ENCODE data around the gene GNG2. TPM values are rescaled to one million over a fixed set of nuclear protein-coding genes. Genes with fewer than 3 reads are reported as not detected.
A peak's percentile ranks its signal among the peaks of the same experiment; 100 is the strongest.
"Not testable (repeated sequence)": the region's sequence is repeated elsewhere in the genome, so short reads cannot be mapped to it uniquely, and the experiment has no call there.

Gene GNG2
- total RNA-seq, 1 experiment from 2014 or later, result 23.2 TPM

DNA sequence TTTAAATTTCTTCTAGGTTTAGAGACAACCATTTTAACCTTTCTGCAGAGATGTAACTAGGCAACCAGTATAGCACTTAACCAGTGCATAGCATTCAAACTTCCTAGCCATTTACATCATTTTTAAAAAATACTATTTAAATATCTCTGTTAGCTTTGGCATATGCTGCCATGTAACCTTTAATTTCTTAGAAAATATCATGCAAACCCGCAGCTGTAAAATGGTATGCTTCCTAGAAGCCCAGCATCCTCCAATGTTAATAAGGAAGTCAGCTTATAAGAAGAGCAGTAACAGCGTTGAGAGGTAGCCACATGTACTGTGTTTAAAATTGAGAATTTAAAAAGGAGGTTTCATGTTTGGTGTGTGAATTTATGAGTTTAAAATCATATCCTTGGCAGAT, 22.8 kb downstream of the GNG2 start:
- H3K27ac ChIP-seq, result no peak overlapping the region

DNA sequence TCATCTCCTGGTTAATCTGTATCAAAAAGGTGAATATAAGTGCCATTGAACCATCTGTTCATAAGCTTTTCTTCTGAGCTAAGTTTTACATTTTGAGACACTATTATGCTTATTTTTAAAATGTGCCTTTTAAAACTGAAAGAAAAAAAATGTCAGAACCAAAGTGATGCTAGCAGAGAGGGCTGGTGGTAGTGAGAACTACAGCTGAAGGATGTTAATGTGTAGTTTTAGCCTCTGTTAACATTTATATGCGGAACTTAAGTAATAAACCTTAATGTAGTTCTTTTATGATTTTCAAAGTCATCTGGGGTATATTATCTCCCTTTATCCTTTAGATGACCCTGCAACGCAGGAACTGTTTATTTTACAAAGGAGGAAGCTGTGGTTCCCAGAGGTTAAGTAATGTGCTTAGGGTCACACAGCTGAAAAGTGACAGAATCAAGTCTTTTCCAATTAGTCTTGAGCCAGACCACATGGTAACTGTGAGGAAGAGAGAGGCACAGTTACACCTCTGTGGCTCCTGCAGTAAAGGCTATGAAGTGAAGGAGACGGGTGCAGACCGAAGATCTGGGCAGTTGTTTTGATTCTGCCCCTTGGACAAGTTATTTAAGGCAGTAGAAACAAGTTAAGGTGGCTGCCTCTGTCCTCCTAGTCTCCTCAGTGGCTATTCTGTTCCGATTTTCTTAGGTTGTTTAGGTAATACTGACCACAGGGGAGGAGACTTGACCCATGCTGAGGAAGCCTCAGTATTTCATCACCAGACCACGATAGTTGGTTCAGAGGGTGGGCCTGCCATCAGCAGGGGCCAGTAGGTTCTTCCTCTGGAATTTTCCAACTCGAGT, 23.9 kb downstream of the GNG2 start:
- Histone ChIP-seq H3K27me3 (replicated peaks) (no peaks in the 10 kb centered on the region), H3K4me3 (no peak overlapping the region), H3K4me1 (replicated peaks) (peaks cover 11% of the 10 kb centered on the region), H3K36me3 (no peaks in the 10 kb centered on the region), H3K27ac (no peak overlapping the region), H3K9me3 (replicated peaks) (no peaks in the 10 kb centered on the region)
- peak in 1 of 2 experiments; percentile 19 for DNase-seq (ENCODE audit: low read depth in 1 of 2, low spot score in 2 of 2)

More for the DNA sequence above, 22.8 kb downstream of the GNG2 start:
- Histone ChIP-seq H3K36me3 (no peaks in the 10 kb centered on the region), H3K27me3 (replicated peaks) (no peaks in the 10 kb centered on the region), H3K4me3 (no peak overlapping the region), H3K4me1 (replicated peaks) (peaks cover 11% of the 10 kb centered on the region), H3K9me3 (replicated peaks) (no peaks in the 10 kb centered on the region)
- DNase-seq (ENCODE audit: low read depth in 1 of 2, low spot score in 2 of 2), result no peak

DNA sequence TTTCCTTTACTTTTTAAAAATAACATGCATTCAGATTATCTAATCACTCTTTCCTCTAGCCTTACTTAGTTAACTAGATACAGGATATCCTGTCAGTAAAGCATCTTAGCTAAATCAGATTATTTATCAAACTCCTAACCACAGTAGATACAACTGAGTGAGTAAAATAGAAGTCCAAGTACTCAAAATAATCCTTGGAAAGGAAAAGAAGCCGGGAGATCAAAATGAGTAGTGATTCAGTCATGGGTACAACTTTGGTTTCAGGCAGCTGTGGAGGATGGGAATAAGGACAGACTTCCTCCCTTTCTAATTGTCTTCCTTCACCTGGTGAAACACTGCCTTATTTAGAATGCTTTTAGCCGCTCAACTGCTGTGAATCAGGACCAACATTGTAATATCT, 29.4 kb downstream of the GNG2 start:
- Histone ChIP-seq H3K27me3 (replicated peaks) (no peaks in the 10 kb centered on the region), H3K4me3 (no peak overlapping the region), H3K27ac (no peak overlapping the region), H3K9me3 (replicated peaks) (no peaks in the 10 kb centered on the region), H3K4me1 (replicated peaks) (no peaks in the 10 kb centered on the region; the same call in 1 of the 2 replicates), H3K36me3 (no peaks in the 10 kb centered on the region)
- DNase-seq (ENCODE audit: low read depth in 1 of 2, low spot score in 2 of 2), result no peak

DNA sequence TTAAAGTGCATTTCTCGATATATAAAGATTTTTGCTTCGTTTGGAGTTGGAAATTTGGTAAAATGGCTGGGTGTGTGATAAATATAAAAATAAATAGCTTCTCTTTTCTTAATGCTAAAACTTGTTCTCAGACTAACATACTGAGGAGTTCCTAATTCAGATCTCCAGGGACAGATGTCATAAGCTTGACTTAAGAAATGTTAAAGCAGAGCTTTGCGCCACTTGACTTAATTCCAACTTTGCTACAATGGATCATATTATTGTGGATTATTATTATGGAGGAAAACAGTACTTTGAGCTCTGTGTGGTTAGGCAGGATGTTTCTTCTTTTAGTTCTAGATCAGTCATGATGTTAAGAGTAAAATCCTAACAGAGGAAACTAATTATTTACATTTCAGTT, 33.8 kb downstream of the GNG2 start:
- no peaks in the 10 kb centered on the region for H3K36me3 ChIP-seq
- no peaks in the 10 kb centered on the region for H3K9me3 ChIP-seq (replicated peaks)
- H3K4me3 ChIP-seq, result no peak overlapping the region
- H3K27me3 ChIP-seq (replicated peaks), result no peaks in the 10 kb centered on the region
- H3K4me1 ChIP-seq (replicated peaks), result no peaks in the 10 kb centered on the region
- no peak for DNase-seq (ENCODE audit: low read depth in 1 of 2, low spot score in 2 of 2)
- H3K27ac ChIP-seq, result no peak overlapping the region

DNA sequence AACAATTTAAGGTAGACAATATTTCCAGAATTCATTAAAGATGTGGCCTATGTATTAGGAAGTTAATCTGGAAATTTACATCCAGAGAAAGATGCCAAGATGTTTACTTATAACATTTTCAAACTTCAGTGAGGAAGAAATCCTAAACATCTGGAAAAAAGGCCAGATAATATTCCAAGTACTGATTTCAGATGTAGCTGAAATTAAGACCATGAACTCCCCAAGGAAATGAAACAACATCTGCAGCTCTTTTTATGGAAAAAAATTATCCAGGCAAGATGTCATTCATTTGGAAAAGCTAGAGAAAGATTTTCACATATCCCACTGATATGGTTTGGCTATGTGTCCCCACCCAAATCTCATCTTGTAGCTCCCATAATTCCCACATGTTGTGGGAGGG, 35.0 kb downstream of the GNG2 start:
- Histone ChIP-seq H3K36me3 (no peaks in the 10 kb centered on the region), H3K4me3 (no peak overlapping the region), H3K27me3 (replicated peaks) (no peaks in the 10 kb centered on the region), H3K27ac (no peak overlapping the region), H3K4me1 (replicated peaks) (no peaks in the 10 kb centered on the region), H3K9me3 (replicated peaks) (no peaks in the 10 kb centered on the region)
- DNase-seq (ENCODE audit: low read depth in 1 of 2, low spot score in 2 of 2), result no peak

DNA sequence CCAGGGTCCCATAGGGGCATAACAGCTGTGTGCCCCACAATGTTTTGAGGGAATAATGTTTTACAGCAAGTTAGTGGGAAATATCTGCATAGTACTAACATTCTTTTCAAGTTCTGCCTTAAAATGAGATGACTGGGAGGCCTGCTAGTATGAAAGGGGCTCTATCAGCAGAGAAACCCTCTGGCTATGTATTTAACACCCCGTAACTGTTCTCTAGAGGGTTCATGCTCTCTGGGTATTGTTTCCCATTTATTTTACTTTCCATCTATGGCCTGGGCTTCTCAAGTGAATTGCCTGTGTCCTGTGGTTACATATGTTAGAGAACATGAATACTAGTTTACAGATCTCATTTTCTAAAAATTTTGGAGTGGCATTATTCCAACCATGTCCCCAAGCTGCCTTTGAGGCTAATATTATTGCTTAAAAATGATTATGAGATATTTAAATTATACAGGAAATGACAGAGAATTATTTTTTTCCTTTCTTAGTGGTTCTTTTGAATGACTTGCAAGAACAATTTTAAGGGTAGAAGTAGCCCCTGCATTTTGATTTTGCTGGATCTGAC, 37.5 kb downstream of the GNG2 start:
- Histone ChIP-seq H3K36me3 (no peaks in the 10 kb centered on the region), H3K27me3 (replicated peaks) (no peaks in the 10 kb centered on the region), H3K4me1 (replicated peaks) (no peaks in the 10 kb centered on the region), H3K4me3 (no peak overlapping the region), H3K27ac (no peak overlapping the region), H3K9me3 (replicated peaks) (no peaks in the 10 kb centered on the region)
- no peak for DNase-seq (ENCODE audit: low read depth in 1 of 2, low spot score in 2 of 2)

DNA sequence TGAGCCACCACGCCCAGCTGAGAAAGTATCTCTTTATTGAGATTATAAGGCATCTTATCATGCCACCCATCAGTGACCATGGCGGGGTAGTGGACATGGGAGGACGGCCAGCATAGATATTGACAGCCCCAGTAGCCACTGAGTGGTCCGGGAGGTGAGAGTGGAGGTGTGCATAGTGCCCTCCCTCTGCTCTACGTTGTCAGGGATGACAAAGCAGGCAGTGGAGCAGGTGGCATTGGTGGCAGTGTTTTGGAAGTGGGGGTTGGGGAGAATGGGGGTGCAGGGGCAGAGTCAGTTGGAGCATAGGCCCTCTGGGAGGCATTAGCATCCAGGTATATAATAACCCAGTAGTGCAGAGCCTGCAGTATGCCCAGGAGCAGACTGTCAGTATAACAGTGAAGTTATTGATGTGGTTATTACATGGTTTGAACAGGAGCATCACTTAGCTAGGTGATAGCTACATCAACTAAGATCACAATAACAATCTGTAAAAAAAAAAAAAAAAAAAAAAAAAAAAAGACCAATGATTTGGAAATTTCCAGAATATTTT, 41.1 kb downstream of the GNG2 start:
- no peak for DNase-seq (ENCODE audit: low read depth in 1 of 2, low spot score in 2 of 2)
- Histone ChIP-seq H3K36me3 (no peaks in the 10 kb centered on the region), H3K4me1 (replicated peaks) (peaks cover 12% of the 10 kb centered on the region)

DNA sequence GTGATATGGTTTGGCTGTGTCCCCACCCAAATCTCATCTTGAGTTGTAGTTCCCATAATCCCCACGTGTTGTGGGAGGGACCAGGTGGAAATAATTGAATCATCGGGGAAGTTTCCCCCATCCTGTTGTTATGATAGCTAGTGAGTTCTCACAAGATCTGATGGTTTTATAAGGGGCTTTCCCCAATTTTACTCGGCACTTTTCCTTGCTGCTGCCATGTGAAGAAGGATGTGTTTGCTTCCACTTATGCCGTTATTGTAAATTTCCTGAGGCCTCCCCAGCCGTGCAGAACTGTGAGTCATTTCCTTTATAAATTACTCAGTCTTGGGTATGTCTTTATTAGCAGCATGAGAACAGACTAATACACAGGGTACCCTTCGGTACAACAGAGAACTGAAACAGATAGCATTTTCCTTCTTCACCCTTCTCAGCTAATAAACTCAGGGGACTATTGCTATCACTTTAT, 45.3 kb downstream of the GNG2 start:
- H3K4me3 ChIP-seq; H3K27me3 ChIP-seq (replicated peaks); H3K36me3 ChIP-seq; H3K9me3 ChIP-seq (replicated peaks): not testable (repeated sequence)
- DNase-seq (ENCODE audit: low read depth in 1 of 2, low spot score in 2 of 2), result peak; percentile 55 to 71
- peaks cover 12% of the 10 kb centered on the region for H3K4me1 ChIP-seq (replicated peaks)
- peak overlapping the region; percentile 61 for H3K27ac ChIP-seq

More for the DNA sequence above, 41.1 kb downstream of the GNG2 start:
- Histone ChIP-seq H3K9me3 (replicated peaks) (peaks cover 4% of the 10 kb centered on the region), H3K4me3 (no peak overlapping the region), H3K27ac (no peak overlapping the region), H3K27me3 (replicated peaks) (no peaks in the 10 kb centered on the region)

DNA sequence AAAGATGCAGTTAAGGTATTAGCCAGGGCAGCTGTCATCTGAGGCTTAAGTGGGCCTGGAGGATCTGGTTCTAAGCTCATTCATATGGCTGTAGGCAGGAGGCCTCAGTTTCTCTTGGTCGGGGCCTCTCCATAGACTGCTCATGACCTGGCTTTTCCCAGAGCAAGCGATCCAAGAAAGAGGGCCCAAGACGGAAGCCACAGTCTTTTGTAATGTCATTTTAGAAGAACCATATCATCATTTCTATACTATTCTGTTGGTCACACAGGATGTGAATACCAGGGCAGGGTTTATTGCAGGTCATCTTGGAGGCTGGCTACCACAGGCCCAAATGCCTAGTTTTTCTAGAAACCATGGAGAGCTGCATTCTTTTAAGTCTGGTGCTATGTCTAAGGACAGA, 47.7 kb downstream of the GNG2 start:
- peaks cover 4% of the 10 kb centered on the region for H3K9me3 ChIP-seq (replicated peaks)
- no peak overlapping the region for H3K4me3 ChIP-seq
- H3K27me3 ChIP-seq (replicated peaks), result no peaks in the 10 kb centered on the region
- H3K27ac ChIP-seq, result no peak overlapping the region
- H3K36me3 ChIP-seq, result no peaks in the 10 kb centered on the region
- H3K4me1 ChIP-seq (replicated peaks), result peaks cover 12% of the 10 kb centered on the region
- no peak for DNase-seq (ENCODE audit: low read depth in 1 of 2, low spot score in 2 of 2)

DNA sequence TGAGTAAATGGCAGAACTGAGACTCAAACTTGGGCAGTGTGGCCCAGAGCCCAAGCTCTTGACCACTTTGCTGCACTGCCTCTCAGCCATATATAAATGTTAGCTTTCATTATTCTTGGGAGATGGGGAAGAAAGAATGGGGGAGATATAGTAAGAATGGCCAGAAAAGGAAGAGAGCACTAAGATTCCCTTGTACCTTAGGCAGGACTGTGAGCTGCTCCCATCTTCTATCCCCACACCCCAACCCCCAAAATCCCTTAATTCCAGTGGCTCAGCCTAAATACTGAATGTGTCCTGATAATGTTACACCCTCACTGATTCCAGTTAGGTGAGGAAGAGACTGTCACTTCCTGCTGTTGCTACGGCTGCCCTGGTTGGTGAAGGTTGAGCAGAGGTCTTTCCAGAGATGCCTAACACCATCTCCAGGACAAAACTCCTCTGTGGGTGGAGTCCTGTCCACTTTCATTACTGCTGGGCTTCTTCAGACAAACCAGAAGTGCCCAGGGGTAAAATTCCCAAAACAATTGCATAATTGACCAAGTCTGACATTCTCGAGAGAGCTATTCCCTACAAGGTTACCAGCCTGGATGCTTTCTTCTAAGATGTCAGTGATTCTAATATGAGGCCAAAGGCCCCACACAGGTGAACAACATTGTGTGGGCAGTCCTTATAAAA, 51.8 kb downstream of the GNG2 start:
- no peak overlapping the region for H3K27ac ChIP-seq
- H3K9me3 ChIP-seq (replicated peaks), result no peaks in the 10 kb centered on the region
- no peaks in the 10 kb centered on the region for H3K27me3 ChIP-seq (replicated peaks)
- no peaks in the 10 kb centered on the region for H3K36me3 ChIP-seq
- no peaks in the 10 kb centered on the region for H3K4me1 ChIP-seq (replicated peaks)
- H3K4me3 ChIP-seq, result no peak overlapping the region
- DNase-seq (ENCODE audit: low read depth in 1 of 2, low spot score in 2 of 2), result no peak

DNA sequence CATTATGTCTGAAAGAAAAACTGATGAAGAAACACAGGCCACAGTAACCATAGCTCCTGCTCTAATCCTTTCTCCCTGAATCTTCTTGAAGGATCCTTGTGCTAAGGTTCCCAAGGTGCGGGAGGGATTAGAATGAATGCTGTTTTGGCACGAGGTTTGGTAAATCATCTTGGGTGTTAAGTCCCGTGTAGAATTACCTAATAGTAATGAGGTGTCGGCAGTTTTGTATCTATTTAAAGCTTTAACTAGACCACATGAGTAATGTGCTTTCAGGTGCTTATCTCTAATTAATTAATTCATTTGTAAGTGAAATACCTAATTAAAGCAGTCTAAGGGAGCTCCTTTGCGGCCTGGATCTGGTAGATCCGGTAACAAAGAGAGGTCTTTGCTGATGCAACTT, 53.9 kb downstream of the GNG2 start:
- no peak overlapping the region for H3K27ac ChIP-seq
- DNase-seq (ENCODE audit: low read depth in 1 of 2, low spot score in 2 of 2), result no peak
- no peak overlapping the region for H3K4me3 ChIP-seq
- H3K4me1 ChIP-seq (replicated peaks), result no peaks in the 10 kb centered on the region
- H3K9me3 ChIP-seq (replicated peaks), result no peaks in the 10 kb centered on the region
- no peaks in the 10 kb centered on the region for H3K27me3 ChIP-seq (replicated peaks)
- H3K36me3 ChIP-seq, result no peaks in the 10 kb centered on the region

DNA sequence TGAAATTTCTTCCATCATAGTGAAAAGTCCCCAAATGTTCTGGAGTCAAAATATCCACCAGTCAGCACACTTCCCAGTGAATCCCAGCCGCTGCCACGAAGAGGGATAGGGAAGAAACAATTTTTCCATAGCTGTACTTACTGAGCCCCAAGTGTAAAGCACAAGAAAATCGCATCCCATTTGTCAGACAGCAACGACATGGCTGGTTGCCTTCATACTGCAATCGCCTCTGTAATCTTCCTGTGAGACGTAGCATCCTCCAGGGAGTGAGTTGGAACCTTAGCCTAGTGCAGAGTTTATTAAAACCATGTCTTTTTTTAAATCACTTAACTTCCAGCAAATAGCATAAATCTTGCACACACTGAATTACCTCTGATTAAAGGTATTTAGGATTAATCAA, 56.8 kb downstream of the GNG2 start:
- no peak for DNase-seq (ENCODE audit: low read depth in 1 of 2, low spot score in 2 of 2)
- H3K4me3 ChIP-seq, result no peak overlapping the region
- no peaks in the 10 kb centered on the region for H3K27me3 ChIP-seq (replicated peaks)
- H3K36me3 ChIP-seq, result no peaks in the 10 kb centered on the region
- H3K9me3 ChIP-seq (replicated peaks), result no peaks in the 10 kb centered on the region
- no peak overlapping the region for H3K27ac ChIP-seq
- H3K4me1 ChIP-seq (replicated peaks), result no peaks in the 10 kb centered on the region

DNA sequence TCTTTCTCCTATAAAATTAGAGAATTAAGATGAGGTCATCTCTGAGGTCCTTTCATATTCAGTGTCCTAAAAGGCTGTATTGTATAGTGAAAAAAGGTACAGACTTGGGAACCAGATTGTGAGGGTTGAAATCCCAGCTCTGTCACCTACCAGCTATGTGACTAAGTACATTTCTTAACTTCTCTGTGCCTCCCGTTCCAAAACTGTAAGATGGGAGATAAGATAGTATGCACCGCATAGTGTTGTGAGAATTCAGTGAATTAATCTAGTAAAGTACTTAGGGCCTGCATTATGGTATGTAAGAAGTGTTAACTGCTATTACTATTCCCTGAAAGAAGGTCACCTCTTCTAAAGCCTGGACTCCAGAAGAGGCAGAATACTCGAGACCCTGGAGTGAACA, 60.6 kb downstream of the GNG2 start:
- no peak for DNase-seq (ENCODE audit: low read depth in 1 of 2, low spot score in 2 of 2)

DNA sequence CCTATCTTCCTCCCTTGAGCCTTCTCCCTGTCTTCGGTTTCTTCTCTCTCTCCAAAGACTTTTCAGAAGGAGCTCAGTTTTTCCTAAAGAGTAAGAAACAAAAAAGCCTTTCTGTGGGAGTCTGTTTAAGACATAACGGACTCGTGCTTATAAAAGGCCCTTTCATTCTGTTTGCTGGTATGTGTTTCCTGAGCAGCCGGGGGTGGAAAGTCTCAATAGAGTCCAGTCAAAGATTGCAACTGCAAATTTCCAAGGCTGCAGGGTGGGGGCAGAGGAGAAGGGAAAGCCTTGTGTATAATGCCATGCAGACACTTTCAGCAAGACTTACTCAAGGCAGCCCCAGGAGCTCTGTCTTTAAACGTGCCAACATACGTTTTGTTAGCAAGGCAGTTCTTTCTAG, 62.2 kb downstream of the GNG2 start:
- Histone ChIP-seq H3K4me1 (replicated peaks) (peaks cover 6% of the 10 kb centered on the region; the same call in 1 of the 2 replicates), H3K4me3 (no peak overlapping the region), H3K27me3 (replicated peaks) (no peaks in the 10 kb centered on the region), H3K36me3 (no peaks in the 10 kb centered on the region), H3K9me3 (replicated peaks) (no peaks in the 10 kb centered on the region), H3K27ac (no peak overlapping the region)
- DNase-seq (ENCODE audit: low read depth in 1 of 2, low spot score in 2 of 2), result peak in 1 of 2 experiments; percentile 7

More for the DNA sequence above, 60.6 kb downstream of the GNG2 start:
- Histone ChIP-seq H3K36me3 (no peaks in the 10 kb centered on the region), H3K4me3 (no peak overlapping the region), H3K27ac (no peak overlapping the region), H3K4me1 (replicated peaks) (peaks cover 6% of the 10 kb centered on the region; the same call in 1 of the 2 replicates), H3K27me3 (replicated peaks) (no peaks in the 10 kb centered on the region), H3K9me3 (replicated peaks) (no peaks in the 10 kb centered on the region)
